AML-193 (cell line): ENCODE results near the gene EI24.

Experiments
- DNase-seq, 2 experiments: peaks; one replicate each; lab custom pipeline; 2025; lab: John Stamatoyannopoulos, UW

Gene EI24

DNA sequence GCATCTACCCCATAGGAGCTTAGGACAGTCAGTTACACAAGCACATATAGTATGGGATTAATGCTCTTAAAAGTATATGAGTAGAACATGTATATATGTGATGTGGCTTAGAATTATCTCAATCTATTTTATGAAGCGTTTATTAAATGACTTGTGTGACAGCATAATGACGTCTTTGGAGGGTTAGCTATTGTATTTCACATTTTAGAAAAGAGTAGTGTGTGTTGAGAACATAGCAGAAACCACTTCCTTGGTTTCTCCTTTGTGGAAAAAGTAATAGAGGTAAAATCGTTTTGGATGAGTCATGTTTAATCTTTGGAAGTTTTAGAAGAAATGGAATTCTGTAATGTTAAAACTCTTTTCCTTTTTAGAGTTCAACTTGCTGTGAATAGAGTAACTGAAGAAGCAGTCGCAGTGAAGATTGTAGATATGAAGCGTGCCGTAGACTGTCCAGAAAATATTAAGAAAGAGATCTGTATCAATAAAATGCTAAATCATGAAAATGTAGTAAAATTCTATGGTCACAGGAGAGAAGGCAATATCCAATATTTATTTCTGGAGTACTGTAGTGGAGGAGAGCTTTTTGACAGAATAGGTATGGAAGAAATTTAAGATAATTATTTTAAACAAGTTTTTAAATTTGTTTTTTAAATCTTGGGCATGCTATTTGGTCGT is 58.1 kb downstream of the EI24 start:
- DNase-seq: no peak
